ENCODE data around the gene CEBPB. TPM values are rescaled to one million over a fixed set of nuclear protein-coding genes. Genes with fewer than 3 reads are reported as not detected.

CEBPB gene
- total RNA-seq, 4 donors from 2014 or later, result 202 to 524 (median 275) TPM

- H3K9me3 ChIP-seq, result peaks cover 0 to 5% (median 0%) of the 10 kb centered on the region in 4 donors
- no peak for DNase-seq (ENCODE audit: low spot score in 2 of 2)
- peaks cover 0 to 48% (median 14%) of the 10 kb centered on the region in 4 donors for H3K4me1 ChIP-seq
- WGBS, 2 donors, result 91 to 93% methylated on average over 3 of the region's 3 CpGs
- no peaks in the 10 kb centered on the region for H3K36me3 ChIP-seq
- no peak for TF ChIP-seq POLR2A (IDR thresholded peaks at IDR 0.05)
- TF ChIP-seq EP300 (IDR thresholded peaks at IDR 0.05), result no peak
- no peak for TF ChIP-seq CTCF (IDR thresholded peaks at IDR 0.05)
- no peak overlapping the region for H3K4me3 ChIP-seq
- peak overlapping the region in 1 of 4 donors; percentile 89 for H3K27ac ChIP-seq
- H3K27me3 ChIP-seq, result no peaks in the 10 kb centered on the region
These were observed 36.9 kb downstream of the CEBPB start for GRCh38 chr20:50227506-50227905.

GRCh38 chr20:50229156-50229607 is 38.6 kb downstream of the CEBPB start:
- Histone ChIP-seq H3K36me3 (no peaks in the 10 kb centered on the region), H3K9me3 (peaks cover 0 to 3% (median 0%) of the 10 kb centered on the region in 4 donors), H3K4me1 (peaks cover 0 to 34% (median 14%) of the 10 kb centered on the region in 4 donors), H3K27ac (no peak overlapping the region), H3K4me3 (no peak overlapping the region), H3K27me3 (no peaks in the 10 kb centered on the region)
- no peak for DNase-seq (ENCODE audit: low spot score in 2 of 2)
- WGBS, 2 donors, result 92 to 93% methylated on average over 10 of the region's 10 CpGs
- TF ChIP-seq POLR2A (IDR thresholded peaks at IDR 0.05) (no peak), EP300 (IDR thresholded peaks at IDR 0.05) (no peak), CTCF (IDR thresholded peaks at IDR 0.05) (no peak)

GRCh38 chr20:50230184-50230583 is 39.6 kb downstream of the CEBPB start:
- H3K27ac ChIP-seq, result no peak overlapping the region
- DNase-seq (ENCODE audit: low spot score in 2 of 2), result no peak
- TF ChIP-seq CTCF (IDR thresholded peaks at IDR 0.05) (no peak), POLR2A (IDR thresholded peaks at IDR 0.05) (no peak), EP300 (IDR thresholded peaks at IDR 0.05) (no peak)
- peaks cover 0 to 24% (median 12%) of the 10 kb centered on the region in 4 donors for H3K4me1 ChIP-seq
- 93 to 94% methylated on average over 7 of the region's 7 CpGs for WGBS, 2 donors
- no peaks in the 10 kb centered on the region for H3K36me3 ChIP-seq
- no peaks in the 10 kb centered on the region for H3K27me3 ChIP-seq
- H3K4me3 ChIP-seq, result no peak overlapping the region
- no peaks in the 10 kb centered on the region for H3K9me3 ChIP-seq

- H3K4me3 ChIP-seq, result no peak overlapping the region
- no peak for TF ChIP-seq POLR2A (IDR thresholded peaks at IDR 0.05)
- no peak for TF ChIP-seq CTCF (IDR thresholded peaks at IDR 0.05)
- TF ChIP-seq EP300 (IDR thresholded peaks at IDR 0.05), result no peak
- WGBS, 2 donors, result 80 to 87% methylated on average over 9 of the region's 9 CpGs
- peaks cover 0 to 16% (median 8%) of the 10 kb centered on the region in 4 donors for H3K4me1 ChIP-seq
- H3K27me3 ChIP-seq, result no peaks in the 10 kb centered on the region
- no peaks in the 10 kb centered on the region for H3K36me3 ChIP-seq
- no peak for DNase-seq (ENCODE audit: low spot score in 2 of 2)
- H3K27ac ChIP-seq, result no peak overlapping the region
- no peaks in the 10 kb centered on the region for H3K9me3 ChIP-seq
These were observed 40.4 kb downstream of the CEBPB start for GRCh38 chr20:50230871-50231560.

GRCh38 chr20:50231854-50232253 is 41.2 kb downstream of the CEBPB start:
- DNase-seq (ENCODE audit: low spot score in 2 of 2), result no peak
- TF ChIP-seq EP300 (IDR thresholded peaks at IDR 0.05), result no peak
- no peak for TF ChIP-seq POLR2A (IDR thresholded peaks at IDR 0.05)
- TF ChIP-seq CTCF (IDR thresholded peaks at IDR 0.05), result no peak
- Histone ChIP-seq H3K27me3 (no peaks in the 10 kb centered on the region), H3K4me3 (no peak overlapping the region), H3K9me3 (no peaks in the 10 kb centered on the region), H3K4me1 (peaks cover 0 to 8% (median 3%) of the 10 kb centered on the region in 4 donors), H3K27ac (no peak overlapping the region), H3K36me3 (no peaks in the 10 kb centered on the region)
- 95 to 97% methylated on average over 6 of the region's 6 CpGs for WGBS, 2 donors

Data from tibial nerve (tissue), 4 donors.